Loucy (cell line): ENCODE results near the gene ADGB.
"Not testable (repeated sequence)": the region's sequence is repeated elsewhere in the genome, so short reads cannot be mapped to it uniquely, and the experiment has no call there.

Experiments
- H2AFZ ChIP-seq: fragments of 200-600 bp; sonication (generic); 2 replicates; pipeline ENCODE4 v1.6.0; 2016; ENCODE audit warnings: antibody characterized with exemption, mild to moderate bottlenecking, low read length, moderate library complexity
- H3F3A ChIP-seq: fragments of 200-600 bp; 2 replicates; pipeline ENCODE4 v1.6.0; 2016; ENCODE audit warnings: antibody characterized with exemption, low read depth, mild to moderate bottlenecking
- H3K27me3 ChIP-seq: fragments of 200-600 bp; sonication (generic); 2 replicates; pipeline ENCODE4 v1.6.1; 2014; ENCODE audit warnings: low read length, mild to moderate bottlenecking; ENCODE audit not compliant: insufficient read depth, poor library complexity, severe bottlenecking
- H3K36me3 ChIP-seq: fragments of 200-600 bp; sonication (generic); 2 replicates; pipeline ENCODE4 v1.6.1; 2016; ENCODE audit warnings: low read length; ENCODE audit not compliant: insufficient read depth
- H3K4me1 ChIP-seq: fragments of 200-600 bp; sonication (generic); 2 replicates; pipeline ENCODE4 v1.5.1; 2014; ENCODE audit warnings: low read length, mild to moderate bottlenecking; ENCODE audit not compliant: insufficient read depth, poor library complexity, severe bottlenecking
- H3K4me2 ChIP-seq: fragments of 200-600 bp; sonication (generic); 2 replicates; pipeline ENCODE4 v1.6.0; 2014; ENCODE audit warnings: antibody characterized with exemption, low read length, low read depth, mild to moderate bottlenecking; ENCODE audit not compliant: poor library complexity, severe bottlenecking
- H3K4me3 ChIP-seq: fragments of 200-600 bp; sonication (generic); 2 replicates; pipeline ENCODE4 v1.5.1; 2014; ENCODE audit warnings: low read length, mild to moderate bottlenecking, mixed read lengths; ENCODE audit not compliant: poor library complexity, severe bottlenecking
- H3K79me2 ChIP-seq: fragments of 200-600 bp; sonication (generic); 2 replicates; pipeline ENCODE4 v1.6.1; 2014; ENCODE audit warnings: low read length; ENCODE audit not compliant: insufficient read depth
- H3K9ac ChIP-seq: fragments of 200-600 bp; sonication (generic); 2 replicates; pipeline ENCODE4 v1.6.0; 2014; ENCODE audit warnings: mild to moderate bottlenecking, low read depth, low read length, moderate library complexity; ENCODE audit not compliant: poor library complexity, severe bottlenecking
- H3K9me2 ChIP-seq: fragments of 200-600 bp; sonication (generic); replicated peaks from 2 replicates; pipeline ENCODE4 v1.6.1; 2016; ENCODE audit warnings: low read depth, low read length, mixed read lengths
- H3K9me3 ChIP-seq: fragments of 200-600 bp; sonication (generic); 2 replicates; pipeline ENCODE4 v1.6.1; 2014; ENCODE audit warnings: mild to moderate bottlenecking, antibody characterized with exemption, low read length, low read depth; ENCODE audit not compliant: insufficient read depth
- H4K20me1 ChIP-seq: fragments of 200-600 bp; sonication (generic); 2 replicates; pipeline ENCODE4 v1.6.0; 2014; ENCODE audit warnings: antibody characterized with exemption, low read length, mild to moderate bottlenecking; ENCODE audit not compliant: insufficient read depth, poor library complexity, severe bottlenecking
- CTCF ChIP-seq: fragments of 200-600 bp; sonication (generic); conservative IDR thresholded peaks from 2 replicates; pipeline ENCODE4 v1.5.1; 2014; ENCODE audit warnings: mild to moderate bottlenecking, antibody characterized with exemption, low read length
- EZH2phosphoT487 ChIP-seq: fragments of 200-600 bp; IDR thresholded peaks from 2 replicates; pipeline ENCODE4 v1.6.1; 2018; ENCODE audit warnings: antibody characterized with exemption, mild to moderate bottlenecking, moderate library complexity, borderline replicate concordance

The ADGB gene

GRCh38 chr6:146814148-146814750 is 215.5 kb downstream of the ADGB start:
- no peaks in the 10 kb centered on the region for H3K9me3 ChIP-seq
- no peaks in the 10 kb centered on the region for H3K9me2 ChIP-seq
- H3K9ac ChIP-seq: no peak overlapping the region
- no peak overlapping the region for H2AFZ ChIP-seq
- no peak overlapping the region for H3K4me3 ChIP-seq
- H3K79me2 ChIP-seq: no peaks in the 10 kb centered on the region
- H3F3A ChIP-seq: no peaks in the 10 kb centered on the region
- H3K27me3 ChIP-seq: no peaks in the 10 kb centered on the region
- no peaks in the 10 kb centered on the region for H3K4me1 ChIP-seq
- TF ChIP-seq EZH2phosphoT487 (no peak), CTCF (no peak)
- H3K36me3 ChIP-seq: no peaks in the 10 kb centered on the region
- H4K20me1 ChIP-seq: no peaks in the 10 kb centered on the region
- no peak overlapping the region for H3K4me2 ChIP-seq

- not testable (repeated sequence) for H3K9me3 ChIP-seq, H3F3A ChIP-seq, H2AFZ ChIP-seq, H3K9ac ChIP-seq, H3K4me1 ChIP-seq, H4K20me1 ChIP-seq, H3K4me2 ChIP-seq, H3K9me2 ChIP-seq, H3K27me3 ChIP-seq, H3K79me2 ChIP-seq, H3K4me3 ChIP-seq, H3K36me3 ChIP-seq
Measured at GRCh38 chr6:146815511-146816462, 217.0 kb downstream of the ADGB start.

GRCh38 chr6:146819596-146820320 is 221.0 kb downstream of the ADGB start:
- H3K9me3 ChIP-seq: no peaks in the 10 kb centered on the region
- H3K9ac ChIP-seq: no peak overlapping the region
- no peaks in the 10 kb centered on the region for H3K4me1 ChIP-seq
- H3K9me2 ChIP-seq: no peaks in the 10 kb centered on the region
- no peaks in the 10 kb centered on the region for H3K36me3 ChIP-seq
- H3K4me3 ChIP-seq: no peak overlapping the region
- no peaks in the 10 kb centered on the region for H3K27me3 ChIP-seq
- no peak overlapping the region for H3K4me2 ChIP-seq
- H3K79me2 ChIP-seq: no peaks in the 10 kb centered on the region
- H2AFZ ChIP-seq: no peak overlapping the region
- no peaks in the 10 kb centered on the region for H3F3A ChIP-seq
- H4K20me1 ChIP-seq: no peaks in the 10 kb centered on the region
- TF ChIP-seq CTCF (no peak), EZH2phosphoT487 (no peak)
